Measurements from ENCODE around the gene MMD.

DNA sequence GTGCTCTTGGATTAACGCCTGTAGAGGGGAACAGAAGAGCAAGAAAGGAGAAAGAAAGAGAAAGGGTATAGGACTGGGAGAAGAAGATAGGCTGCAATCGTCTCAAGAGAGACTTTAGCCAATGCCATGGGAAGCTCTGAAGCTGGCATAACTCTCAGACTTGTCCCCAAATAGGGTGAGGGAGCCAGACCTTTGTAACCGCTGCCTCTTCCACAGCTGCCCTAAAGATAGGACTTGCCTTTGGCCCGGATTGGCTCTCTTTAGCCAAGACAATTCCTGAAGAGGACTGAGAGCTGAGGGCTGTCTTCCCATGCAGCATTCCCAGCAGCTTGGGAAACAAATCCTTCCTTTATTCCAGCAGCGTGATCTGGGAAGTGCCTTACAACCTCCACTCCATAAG is 20.8 kb upstream of the MMD start:
- TF ChIP-seq, protein P1, sequence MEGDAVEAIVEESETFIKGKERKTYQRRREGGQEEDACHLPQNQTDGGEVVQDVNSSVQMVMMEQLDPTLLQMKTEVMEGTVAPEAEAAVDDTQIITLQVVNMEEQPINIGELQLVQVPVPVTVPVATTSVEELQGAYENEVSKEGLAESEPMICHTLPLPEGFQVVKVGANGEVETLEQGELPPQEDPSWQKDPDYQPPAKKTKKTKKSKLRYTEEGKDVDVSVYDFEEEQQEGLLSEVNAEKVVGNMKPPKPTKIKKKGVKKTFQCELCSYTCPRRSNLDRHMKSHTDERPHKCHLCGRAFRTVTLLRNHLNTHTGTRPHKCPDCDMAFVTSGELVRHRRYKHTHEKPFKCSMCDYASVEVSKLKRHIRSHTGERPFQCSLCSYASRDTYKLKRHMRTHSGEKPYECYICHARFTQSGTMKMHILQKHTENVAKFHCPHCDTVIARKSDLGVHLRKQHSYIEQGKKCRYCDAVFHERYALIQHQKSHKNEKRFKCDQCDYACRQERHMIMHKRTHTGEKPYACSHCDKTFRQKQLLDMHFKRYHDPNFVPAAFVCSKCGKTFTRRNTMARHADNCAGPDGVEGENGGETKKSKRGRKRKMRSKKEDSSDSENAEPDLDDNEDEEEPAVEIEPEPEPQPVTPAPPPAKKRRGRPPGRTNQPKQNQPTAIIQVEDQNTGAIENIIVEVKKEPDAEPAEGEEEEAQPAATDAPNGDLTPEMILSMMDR (conservative IDR thresholded peaks at IDR 0.05; ENCODE audit: low read length), result no peak
- TF ChIP-seq EZH2phosphoT487 (IDR thresholded peaks at IDR 0.05; ENCODE audit: borderline replicate concordance), result no peak

All from Loucy (cell line).